ENCODE results near the gene KIF3C. TPM values are rescaled to one million over a fixed set of nuclear protein-coding genes. Genes with fewer than 3 reads are reported as not detected.

The KIF3C gene
- polyA plus RNA-seq, 1 donor from 2014 or later, result 53.6 TPM

- H3F3A ChIP-seq (ENCODE audit: insufficient read depth, low read length, poor library complexity, severe bottlenecking), result no peaks in the 10 kb centered on the region
- H3K27ac ChIP-seq (ENCODE audit: low read length), result no peak overlapping the region
- TF ChIP-seq REST (IDR thresholded peaks at IDR 0.05; ENCODE audit: borderline replicate concordance), result no peak
- no peak for TF ChIP-seq POLR2AphosphoS5 (IDR thresholded peaks at IDR 0.05)
- no peak for TF ChIP-seq RAD21 (conservative IDR thresholded peaks at IDR 0.05)
- TF ChIP-seq SMC3 (conservative IDR thresholded peaks at IDR 0.05; ENCODE audit: poor library complexity), result no peak
- no peak for TF ChIP-seq EP300 (conservative IDR thresholded peaks at IDR 0.05; ENCODE audit: poor library complexity, severe bottlenecking)
- no peak for TF ChIP-seq MXI1 (conservative IDR thresholded peaks at IDR 0.05; ENCODE audit: poor library complexity, severe bottlenecking)
- TF ChIP-seq EZH2 (IDR thresholded peaks at IDR 0.05; ENCODE audit: borderline replicate concordance, insufficient read depth, low read length, poor library complexity, severe bottlenecking), result no peak
- TF ChIP-seq TAF1 (IDR thresholded peaks at IDR 0.05; ENCODE audit: low read depth), result no peak
- no peak for TF ChIP-seq CTCF (IDR thresholded peaks at IDR 0.05; ENCODE audit: poor library complexity, severe bottlenecking)
- H2AFZ ChIP-seq (ENCODE audit: low read depth, low read length), result no peak overlapping the region
- no peaks in the 10 kb centered on the region for H4K20me1 ChIP-seq (ENCODE audit: insufficient read depth)
- H3K9me3 ChIP-seq (ENCODE audit: low read length), result no peaks in the 10 kb centered on the region
- no peaks in the 10 kb centered on the region for H3K9me2 ChIP-seq (ENCODE audit: insufficient read depth, low read length)
- no peaks in the 10 kb centered on the region for H3K79me2 ChIP-seq (replicated peaks; ENCODE audit: insufficient read depth, low read length)
- no peak overlapping the region for H3K4me2 ChIP-seq (ENCODE audit: low read length)
- H3K27me3 ChIP-seq (ENCODE audit: insufficient read depth, low read depth, low read length), result no peaks in the 10 kb centered on the region
- H3K36me3 ChIP-seq (ENCODE audit: insufficient read depth, low read length), result no peaks in the 10 kb centered on the region
- no peak overlapping the region for H3K4me3 ChIP-seq (ENCODE audit: low read length)
- H3K9ac ChIP-seq (ENCODE audit: low read length), result no peak overlapping the region
Observed at GRCh38 chr2:26024260-26024659, 42.0 kb upstream of the KIF3C start.

GRCh38 chr2:26020231-26020640 is 37.9 kb upstream of the KIF3C start:
- Histone ChIP-seq H3F3A (ENCODE audit: insufficient read depth, low read length, poor library complexity, severe bottlenecking) (no peaks in the 10 kb centered on the region), H3K9me2 (ENCODE audit: insufficient read depth, low read length) (no peaks in the 10 kb centered on the region), H3K27me3 (ENCODE audit: insufficient read depth, low read depth, low read length) (no peaks in the 10 kb centered on the region), H3K9ac (ENCODE audit: low read length) (no peak overlapping the region), H3K36me3 (ENCODE audit: insufficient read depth, low read length) (no peaks in the 10 kb centered on the region), H3K9me3 (ENCODE audit: low read length) (no peaks in the 10 kb centered on the region), H3K79me2 (replicated peaks; ENCODE audit: insufficient read depth, low read length) (no peaks in the 10 kb centered on the region), H2AFZ (ENCODE audit: low read depth, low read length) (no peak overlapping the region), H3K27ac (ENCODE audit: low read length) (no peak overlapping the region), H3K4me2 (ENCODE audit: low read length) (no peak overlapping the region), H4K20me1 (ENCODE audit: insufficient read depth) (no peaks in the 10 kb centered on the region), H3K4me3 (ENCODE audit: low read length) (no peak overlapping the region)
- TF ChIP-seq CTCF (IDR thresholded peaks at IDR 0.05; ENCODE audit: poor library complexity, severe bottlenecking) (no peak), EZH2 (IDR thresholded peaks at IDR 0.05; ENCODE audit: borderline replicate concordance, insufficient read depth, low read length, poor library complexity, severe bottlenecking) (no peak), SMC3 (conservative IDR thresholded peaks at IDR 0.05; ENCODE audit: poor library complexity) (no peak), TAF1 (IDR thresholded peaks at IDR 0.05; ENCODE audit: low read depth) (no peak), EP300 (conservative IDR thresholded peaks at IDR 0.05; ENCODE audit: poor library complexity, severe bottlenecking) (no peak), POLR2AphosphoS5 (IDR thresholded peaks at IDR 0.05) (no peak), REST (IDR thresholded peaks at IDR 0.05; ENCODE audit: borderline replicate concordance) (no peak)

Data from neural cell (in vitro differentiated cells).